ENCODE data around the gene LRP8. TPM values are rescaled to one million over a fixed set of nuclear protein-coding genes. Genes with fewer than 3 reads are reported as not detected.

LRP8 gene
- total RNA-seq, 1 donor from 2014 or later: 12.8 TPM

DNA sequence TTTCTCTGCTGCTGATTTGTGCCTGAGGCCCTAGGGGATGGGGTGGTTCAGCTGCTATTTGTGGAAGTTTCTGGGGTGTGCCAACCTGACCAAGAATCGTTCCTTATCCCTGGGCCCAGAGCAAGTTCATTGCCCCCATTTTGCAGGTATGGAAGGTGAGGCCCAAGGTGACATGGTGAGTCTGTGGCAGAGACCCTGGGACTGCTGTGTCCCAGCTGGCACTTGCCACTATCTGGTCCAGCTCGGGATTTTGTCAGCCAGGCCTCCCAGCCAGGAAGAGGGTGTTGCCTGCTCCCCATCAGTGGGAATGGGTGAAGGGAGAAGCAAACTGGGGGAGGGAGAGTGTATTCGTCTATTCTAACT is 18.9 kb upstream of the LRP8 start:
- Mint-ChIP-seq H3K36me3 (ENCODE audit: low read depth, unreplicated experiment) (no peaks in the 10 kb centered on the region), H3K27ac (ENCODE audit: unreplicated experiment) (no peak overlapping the region), H3K4me1 (ENCODE audit: low read depth, unreplicated experiment) (peaks cover 8% of the 10 kb centered on the region), H3K9me3 (ENCODE audit: unreplicated experiment) (no peaks in the 10 kb centered on the region), H3K4me3 (ENCODE audit: unreplicated experiment) (no peak overlapping the region), H3K27me3 (ENCODE audit: low read depth, unreplicated experiment) (peaks cover 3% of the 10 kb centered on the region)
- Histone ChIP-seq H4K20me1 (ENCODE audit: insufficient read depth, low read length) (no peaks in the 10 kb centered on the region), H2AFZ (ENCODE audit: low read depth, low read length) (no peak overlapping the region), H3K79me2 (ENCODE audit: insufficient read depth, low read length) (no peaks in the 10 kb centered on the region), H3K4me3 (ENCODE audit: insufficient read depth, low read depth, low read length) (no peak overlapping the region), H3K36me3 (ENCODE audit: insufficient read depth, low read length) (no peaks in the 10 kb centered on the region), H3K4me1 (ENCODE audit: insufficient read depth, low read length) (no peaks in the 10 kb centered on the region), H3K27me3 (ENCODE audit: insufficient read depth, low read length) (no peaks in the 10 kb centered on the region), H3K27ac (ENCODE audit: low read depth, low read length) (no peak overlapping the region), H3K4me2 (ENCODE audit: low read length) (no peak overlapping the region), H3K9ac (ENCODE audit: low read length) (no peak overlapping the region), H3K9me3 (ENCODE audit: insufficient read depth, low read depth, low read length) (no peaks in the 10 kb centered on the region)
- FAIRE-seq (no peak), DNase-seq (ENCODE audit: low read depth) (no peak)
- TF ChIP-seq EZH2 (IDR thresholded peaks at IDR 0.05; ENCODE audit: insufficient read depth, low read length): no peak
- TF ChIP-seq, protein P1, sequence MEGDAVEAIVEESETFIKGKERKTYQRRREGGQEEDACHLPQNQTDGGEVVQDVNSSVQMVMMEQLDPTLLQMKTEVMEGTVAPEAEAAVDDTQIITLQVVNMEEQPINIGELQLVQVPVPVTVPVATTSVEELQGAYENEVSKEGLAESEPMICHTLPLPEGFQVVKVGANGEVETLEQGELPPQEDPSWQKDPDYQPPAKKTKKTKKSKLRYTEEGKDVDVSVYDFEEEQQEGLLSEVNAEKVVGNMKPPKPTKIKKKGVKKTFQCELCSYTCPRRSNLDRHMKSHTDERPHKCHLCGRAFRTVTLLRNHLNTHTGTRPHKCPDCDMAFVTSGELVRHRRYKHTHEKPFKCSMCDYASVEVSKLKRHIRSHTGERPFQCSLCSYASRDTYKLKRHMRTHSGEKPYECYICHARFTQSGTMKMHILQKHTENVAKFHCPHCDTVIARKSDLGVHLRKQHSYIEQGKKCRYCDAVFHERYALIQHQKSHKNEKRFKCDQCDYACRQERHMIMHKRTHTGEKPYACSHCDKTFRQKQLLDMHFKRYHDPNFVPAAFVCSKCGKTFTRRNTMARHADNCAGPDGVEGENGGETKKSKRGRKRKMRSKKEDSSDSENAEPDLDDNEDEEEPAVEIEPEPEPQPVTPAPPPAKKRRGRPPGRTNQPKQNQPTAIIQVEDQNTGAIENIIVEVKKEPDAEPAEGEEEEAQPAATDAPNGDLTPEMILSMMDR (IDR thresholded peaks at IDR 0.05; ENCODE audit: insufficient read depth, low read depth, low read length): no peak

DNA sequence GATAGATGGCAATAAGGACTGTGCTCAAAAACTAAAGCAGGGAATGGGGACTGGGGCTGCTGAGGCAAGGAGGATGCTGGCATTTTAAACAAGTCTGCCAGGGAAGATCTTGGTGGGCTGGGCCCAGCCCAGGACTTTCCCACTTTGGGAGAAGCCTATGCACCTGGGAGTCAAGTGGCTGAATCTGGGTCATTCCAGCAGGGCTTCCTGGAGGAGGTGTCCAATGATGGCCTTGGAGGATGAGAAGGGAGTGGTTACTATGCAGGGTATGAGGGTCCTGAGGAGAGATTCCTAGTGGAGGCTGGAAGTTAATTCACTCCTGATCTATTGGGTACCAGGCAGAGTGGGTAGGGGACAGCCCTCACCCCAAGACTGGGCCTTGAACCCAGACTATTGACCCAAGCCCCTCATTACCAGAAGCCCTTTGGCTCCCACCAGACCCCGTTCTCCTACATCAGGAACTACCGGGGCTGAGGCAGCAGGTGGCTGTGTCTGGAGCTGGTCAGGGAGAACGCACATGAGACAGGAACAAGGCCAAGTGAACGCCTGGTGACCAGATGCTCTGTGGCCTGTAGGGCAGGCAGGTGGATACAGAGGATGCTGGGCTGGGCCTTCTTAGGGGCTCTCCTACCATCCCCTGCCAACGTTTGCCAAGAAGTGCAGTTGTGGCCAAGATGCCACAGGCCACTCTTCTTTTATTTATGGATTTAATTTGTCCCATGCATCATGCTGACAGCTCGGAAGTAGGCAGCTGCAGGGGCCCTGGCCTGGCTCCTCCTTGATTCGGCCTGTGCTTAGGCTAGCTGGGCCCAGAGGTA is 18.3 kb upstream of the LRP8 start:
- Histone ChIP-seq H3K4me1 (ENCODE audit: insufficient read depth, low read length) (no peaks in the 10 kb centered on the region), H2AFZ (ENCODE audit: low read depth, low read length) (no peak overlapping the region), H3K36me3 (ENCODE audit: insufficient read depth, low read length) (no peaks in the 10 kb centered on the region), H3K9me3 (ENCODE audit: insufficient read depth, low read depth, low read length) (no peaks in the 10 kb centered on the region), H3K9ac (ENCODE audit: low read length) (no peak overlapping the region), H3K27ac (ENCODE audit: low read depth, low read length) (no peak overlapping the region), H3K27me3 (ENCODE audit: insufficient read depth, low read length) (no peaks in the 10 kb centered on the region), H4K20me1 (ENCODE audit: insufficient read depth, low read length) (no peaks in the 10 kb centered on the region), H3K4me3 (ENCODE audit: insufficient read depth, low read depth, low read length) (no peak overlapping the region), H3K79me2 (ENCODE audit: insufficient read depth, low read length) (no peaks in the 10 kb centered on the region), H3K4me2 (ENCODE audit: low read length) (no peak overlapping the region)
- H3K36me3 Mint-ChIP-seq (ENCODE audit: low read depth, unreplicated experiment): peaks cover under 1% of the 10 kb centered on the region
- H3K27me3 Mint-ChIP-seq (ENCODE audit: low read depth, unreplicated experiment): peaks cover 3% of the 10 kb centered on the region
- no peak for TF ChIP-seq EZH2 (IDR thresholded peaks at IDR 0.05; ENCODE audit: insufficient read depth, low read length)
- TF ChIP-seq, protein P1 (IDR thresholded peaks at IDR 0.05; ENCODE audit: insufficient read depth, low read depth, low read length): no peak
- FAIRE-seq (no peak), DNase-seq (ENCODE audit: low read depth) (no peak)
- H3K9me3 Mint-ChIP-seq (ENCODE audit: unreplicated experiment): no peaks in the 10 kb centered on the region
- H3K4me1 Mint-ChIP-seq (ENCODE audit: low read depth, unreplicated experiment): peaks cover 8% of the 10 kb centered on the region
- no peak overlapping the region for H3K27ac Mint-ChIP-seq (ENCODE audit: unreplicated experiment)
- H3K4me3 Mint-ChIP-seq (ENCODE audit: unreplicated experiment): no peak overlapping the region

All from astrocyte (in vitro differentiated cells and primary cell).